A549 (cell line): Measurements from ENCODE around the gene TMEM39A.

Source experiments
- BHLHE40 ChIP-seq: IDR thresholded peaks from 2 replicates; pipeline ENCODE4 v1.6.1; 2012; ENCODE audit warnings: low read depth, low read length, inconsistent platforms
- HOXA7 ChIP-seq: fragments of 250-450 bp; sonication (Bioruptor Pico); IDR thresholded peaks from 2 replicates; pipeline ENCODE4 v1.5.0; 2020; ENCODE audit warnings: mild to moderate bottlenecking, moderate library complexity
- MAFK ChIP-seq: fragments of 450-650 bp; IDR thresholded peaks from 2 replicates; pipeline ENCODE4 v1.6.1; 2014; ENCODE audit not compliant: partially characterized antibody
- NR3C1 ChIP-seq: fragments of >200 bp; sonication (Bioruptor Twin); formaldehyde crosslinking; IDR thresholded peaks from 3 replicates; pipeline ENCODE4 v1.6.1; 2017
- RAD21 ChIP-seq, 2 experiments: fragments of >200 bp in 1 of 2; sonication (Bioruptor Twin) in 1 of 2; formaldehyde crosslinking in 1 of 2; IDR thresholded peaks in 1 of 2; conservative IDR thresholded peaks in 1 of 2; 2 replicates in 1 of 2; 3 replicates in 1 of 2; pipeline ENCODE4 v1.6.1; 2012 to 2018; ENCODE audit warnings: inconsistent platforms in 1 of 2
- ZC3H11A ChIP-seq: fragments of 450-650 bp; IDR thresholded peaks from 2 replicates; pipeline ENCODE4 v1.6.1; 2014; ENCODE audit warnings: antibody characterized with exemption, mild to moderate bottlenecking
- ZFP36 ChIP-seq: fragments of 450-650 bp; IDR thresholded peaks from 2 replicates; pipeline ENCODE4 v1.6.1; 2014; ENCODE audit warnings: borderline replicate concordance; ENCODE audit not compliant: partially characterized antibody

DNA sequence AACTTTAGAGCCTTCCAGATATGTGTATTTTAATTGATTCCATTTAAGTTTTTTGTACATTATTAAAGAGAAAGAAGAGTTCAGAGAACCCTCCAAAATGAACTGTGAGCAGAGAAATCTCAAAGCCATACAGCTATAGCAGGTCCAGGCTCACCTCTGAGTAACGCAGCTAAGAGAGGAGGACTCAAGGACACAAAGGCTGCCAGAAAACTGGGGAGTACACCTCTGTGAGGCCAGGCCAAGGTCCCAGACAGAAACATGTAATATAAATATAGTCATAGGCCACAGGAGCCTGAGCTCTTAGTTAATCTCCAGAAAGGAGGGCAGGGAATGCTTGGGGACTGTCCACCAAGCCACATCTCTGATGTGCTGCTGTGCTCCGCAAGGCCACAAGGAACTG lies 66.5 kb downstream of the TMEM39A start:
- TF ChIP-seq RAD21 (conservative IDR thresholded peaks at IDR 0.05 in 1 of 2, IDR thresholded peaks at IDR 0.05 in 1 of 2) (no peak), MAFK (no peak), HOXA7 (CRISPR knock-in tag) (no peak), BHLHE40 (no peak), ZC3H11A (no peak), NR3C1 (no peak), ZFP36 (no peak)
